HG03060 (cell line): Measurements from ENCODE around the gene ZNF644.
"Not testable (repeated sequence)": the region's sequence is repeated elsewhere in the genome, so short reads cannot be mapped to it uniquely, and the experiment has no call there.

Experiments
- ATAC-seq: cut with Tn5 transposase; IDR thresholded peaks from one replicate; pipeline ENCODE4 v1.9.1; 2021; ENCODE audit warnings: low read depth, moderate number of reproducible peaks; ENCODE audit not compliant: unreplicated experiment

ZNF644 gene

GRCh38 chr1:90940746-90941145 is 81.1 kb downstream of the ZNF644 start:
- ATAC-seq = no peak

GRCh38 chr1:90936731-90937130 is 85.1 kb downstream of the ZNF644 start:
- no peak for ATAC-seq

- no peak for ATAC-seq
These were observed 85.8 kb downstream of the ZNF644 start for GRCh38 chr1:90936061-90936460.

GRCh38 chr1:90928231-90928630 is 93.6 kb downstream of the ZNF644 start:
- not testable (repeated sequence) for ATAC-seq

GRCh38 chr1:90927674-90928073 is 94.2 kb downstream of the ZNF644 start:
- ATAC-seq = not testable (repeated sequence)

GRCh38 chr1:90926971-90927370 is 94.9 kb downstream of the ZNF644 start:
- ATAC-seq = no peak

- ATAC-seq = no peak
These were observed 95.6 kb downstream of the ZNF644 start for GRCh38 chr1:90925928-90926869.

GRCh38 chr1:90924982-90925381 is 96.9 kb downstream of the ZNF644 start:
- ATAC-seq = no peak

- no peak for ATAC-seq
These were observed 98.8 kb downstream of the ZNF644 start for GRCh38 chr1:90922996-90923395.

GRCh38 chr1:90922202-90922601 is 99.6 kb downstream of the ZNF644 start:
- ATAC-seq = no peak

- ATAC-seq = no peak
These were observed 101.9 kb downstream of the ZNF644 start for GRCh38 chr1:90919900-90920299.

GRCh38 chr1:90919190-90919719 is 102.6 kb downstream of the ZNF644 start:
- no peak for ATAC-seq

- no peak for ATAC-seq
These were observed 110.5 kb downstream of the ZNF644 start for GRCh38 chr1:90911353-90911752.

- no peak for ATAC-seq
These were observed 119.2 kb downstream of the ZNF644 start for GRCh38 chr1:90902672-90903071.

GRCh38 chr1:90899263-90899662 is 122.6 kb downstream of the ZNF644 start:
- no peak for ATAC-seq

- ATAC-seq = not testable (repeated sequence)
These were observed 128.2 kb downstream of the ZNF644 start for GRCh38 chr1:90893679-90894078.

GRCh38 chr1:90892884-90893283 is 129.0 kb downstream of the ZNF644 start:
- not testable (repeated sequence) for ATAC-seq

GRCh38 chr1:90892196-90892595 is 129.6 kb downstream of the ZNF644 start:
- not testable (repeated sequence) for ATAC-seq

GRCh38 chr1:90891756-90892155 is 130.1 kb downstream of the ZNF644 start:
- ATAC-seq = not testable (repeated sequence)

- no peak for ATAC-seq
These were observed 139.6 kb downstream of the ZNF644 start for GRCh38 chr1:90882221-90882620.

- no peak for ATAC-seq
These were observed 140.8 kb downstream of the ZNF644 start for GRCh38 chr1:90881034-90881433.

GRCh38 chr1:90879281-90879680 is 142.6 kb downstream of the ZNF644 start:
- no peak for ATAC-seq
